ENCODE measurements around the gene PLXDC2. TPM values are rescaled to one million over a fixed set of nuclear protein-coding genes. Genes with fewer than 3 reads are reported as not detected.

The PLXDC2 gene
- total RNA-seq, 3 donors from 2014 or later (not counting 1 experiment from before 2014, with no cell fraction given), result 16.9 to 22.9 (median 21.6) TPM

- H3K27ac Mint-ChIP-seq, result no peak overlapping the region
- H3K27ac ChIP-seq (ENCODE audit: low read length), result no peak overlapping the region
- no peak for DNase-seq
- 60% methylated on average over 1 of the region's 1 CpG for WGBS (ENCODE audit: insufficient coverage)
- no peak for TF ChIP-seq CTCF (IDR thresholded peaks at IDR 0.05)
- H3K4me3 Mint-ChIP-seq, result no peak overlapping the region
- H3K4me3 ChIP-seq (ENCODE audit: low read length), result no peak overlapping the region
- ATAC-seq, result no peak
- H3K27me3 ChIP-seq (ENCODE audit: control insufficient read depth, insufficient read depth, low read length), result no peaks in the 10 kb centered on the region
- no peaks in the 10 kb centered on the region for H3K9me3 Mint-ChIP-seq
- no peaks in the 10 kb centered on the region for H3K27me3 Mint-ChIP-seq (ENCODE audit: low read depth in 2 of 2)
- H3K4me1 Mint-ChIP-seq, result no peaks in the 10 kb centered on the region
- intact Hi-C loops (cut with micrococcal nuclease), result no loop called here
- no peaks in the 10 kb centered on the region for H3K4me1 ChIP-seq (ENCODE audit: control insufficient read depth, insufficient read depth, low read length)
- no peaks in the 10 kb centered on the region for H3K36me3 Mint-ChIP-seq
- no peaks in the 10 kb centered on the region for H3K9me3 ChIP-seq (ENCODE audit: control insufficient read depth, insufficient read depth, low read length)
- H3K36me3 ChIP-seq (ENCODE audit: control insufficient read depth, insufficient read depth, low read length), result no peaks in the 10 kb centered on the region
These were observed 328.0 kb downstream of the PLXDC2 start for GRCh38 chr10:20144268-20144667.

GRCh38 chr10:20146004-20146403, 329.8 kb downstream of the PLXDC2 start:
- intact Hi-C loops (cut with micrococcal nuclease), result no loop called here
- H3K36me3 ChIP-seq (ENCODE audit: control insufficient read depth, insufficient read depth, low read length), result no peaks in the 10 kb centered on the region
- no peak for ATAC-seq
- TF ChIP-seq CTCF (IDR thresholded peaks at IDR 0.05), result no peak
- no peaks in the 10 kb centered on the region for H3K9me3 ChIP-seq (ENCODE audit: control insufficient read depth, insufficient read depth, low read length)
- DNase-seq, result no peak
- no peak overlapping the region for H3K27ac ChIP-seq (ENCODE audit: low read length)
- Mint-ChIP-seq H3K4me3 (no peak overlapping the region), H3K36me3 (no peaks in the 10 kb centered on the region), H3K27me3 (ENCODE audit: low read depth in 2 of 2) (no peaks in the 10 kb centered on the region), H3K27ac (no peak overlapping the region), H3K9me3 (no peaks in the 10 kb centered on the region), H3K4me1 (no peaks in the 10 kb centered on the region)
- H3K27me3 ChIP-seq (ENCODE audit: control insufficient read depth, insufficient read depth, low read length), result no peaks in the 10 kb centered on the region
- no peak overlapping the region for H3K4me3 ChIP-seq (ENCODE audit: low read length)
- WGBS (ENCODE audit: insufficient coverage), result 100% methylated on average over 2 of the region's 2 CpGs
- no peaks in the 10 kb centered on the region for H3K4me1 ChIP-seq (ENCODE audit: control insufficient read depth, insufficient read depth, low read length)

DNA sequence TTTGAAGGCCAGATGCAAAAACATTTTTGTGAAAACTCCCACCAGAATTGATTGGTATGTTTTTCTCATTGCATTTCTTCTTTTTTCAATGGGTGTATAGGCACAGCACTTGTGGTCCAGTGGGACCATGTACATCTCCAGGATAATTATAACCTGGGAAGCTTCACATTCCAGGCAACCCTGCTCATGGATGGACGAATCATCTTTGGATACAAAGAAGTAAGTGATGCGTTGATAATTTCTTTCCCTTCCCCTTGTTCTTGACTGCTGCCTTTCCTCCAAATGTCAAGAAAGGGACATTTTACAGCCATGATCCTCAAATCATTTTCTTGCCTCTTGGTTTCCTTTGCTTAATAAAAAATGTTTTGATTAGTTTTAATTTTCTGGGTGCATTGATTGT, 331.5 kb downstream of the PLXDC2 start:
- no peak overlapping the region for H3K4me3 ChIP-seq (ENCODE audit: low read length)
- no peak overlapping the region for H3K4me3 Mint-ChIP-seq
- no peaks in the 10 kb centered on the region for H3K9me3 ChIP-seq (ENCODE audit: control insufficient read depth, insufficient read depth, low read length)
- no peaks in the 10 kb centered on the region for H3K27me3 Mint-ChIP-seq (ENCODE audit: low read depth in 2 of 2)
- no peaks in the 10 kb centered on the region for H3K9me3 Mint-ChIP-seq
- ATAC-seq (no peak), DNase-seq (no peak)
- no peaks in the 10 kb centered on the region for H3K4me1 ChIP-seq (ENCODE audit: control insufficient read depth, insufficient read depth, low read length)
- 90% methylated on average over 2 of the region's 2 CpGs for WGBS (ENCODE audit: insufficient coverage)
- no peaks in the 10 kb centered on the region for H3K36me3 ChIP-seq (ENCODE audit: control insufficient read depth, insufficient read depth, low read length)
- no peak overlapping the region for H3K27ac Mint-ChIP-seq
- TF ChIP-seq CTCF (IDR thresholded peaks at IDR 0.05), result no peak
- H3K27me3 ChIP-seq (ENCODE audit: control insufficient read depth, insufficient read depth, low read length), result no peaks in the 10 kb centered on the region
- no peaks in the 10 kb centered on the region for H3K36me3 Mint-ChIP-seq
- no peak overlapping the region for H3K27ac ChIP-seq (ENCODE audit: low read length)
- H3K4me1 Mint-ChIP-seq, result no peaks in the 10 kb centered on the region
- intact Hi-C loops (cut with micrococcal nuclease), result no loop called here

DNA sequence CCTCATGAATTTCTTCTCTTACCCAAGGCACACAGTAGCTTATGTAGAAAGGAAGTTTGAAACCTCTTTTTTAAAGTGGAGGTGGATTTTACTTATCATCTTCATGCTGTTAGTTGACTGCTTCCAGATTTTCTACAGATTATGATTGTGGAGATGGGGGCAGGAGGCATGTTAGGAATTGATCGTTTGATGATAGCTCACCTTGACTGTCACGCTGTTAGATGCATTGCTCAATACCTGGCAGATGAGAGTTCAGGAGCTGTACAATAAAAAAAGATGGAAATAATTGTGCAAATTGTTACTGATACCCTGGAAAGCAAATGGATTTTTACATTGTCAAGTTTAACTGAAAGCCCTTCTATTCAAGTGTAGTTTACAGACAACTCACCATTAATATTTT, 340.3 kb downstream of the PLXDC2 start:
- Mint-ChIP-seq H3K4me1 (peaks cover 0 to 18% of the 10 kb centered on the region in 2 donors), H3K36me3 (no peaks in the 10 kb centered on the region), H3K27me3 (ENCODE audit: low read depth in 2 of 2) (no peaks in the 10 kb centered on the region), H3K27ac (no peak overlapping the region), H3K9me3 (no peaks in the 10 kb centered on the region), H3K4me3 (no peak overlapping the region)
- ATAC-seq (no peak), DNase-seq (no peak)
- Histone ChIP-seq H3K36me3 (ENCODE audit: control insufficient read depth, insufficient read depth, low read length) (no peaks in the 10 kb centered on the region), H3K27me3 (ENCODE audit: control insufficient read depth, insufficient read depth, low read length) (no peaks in the 10 kb centered on the region), H3K4me3 (ENCODE audit: low read length) (no peak overlapping the region), H3K27ac (ENCODE audit: low read length) (no peak overlapping the region), H3K9me3 (ENCODE audit: control insufficient read depth, insufficient read depth, low read length) (no peaks in the 10 kb centered on the region), H3K4me1 (ENCODE audit: control insufficient read depth, insufficient read depth, low read length) (no peaks in the 10 kb centered on the region)
- TF ChIP-seq CTCF (IDR thresholded peaks at IDR 0.05), result no peak
- intact Hi-C loops (cut with micrococcal nuclease), result no loop called here
- WGBS (ENCODE audit: insufficient coverage), result 87% methylated on average over 2 of the region's 2 CpGs

All from natural killer cell (primary cell).